GM19455 (cell line): ENCODE data around the gene SLC44A2.
"Not testable (repeated sequence)": the region's sequence is repeated elsewhere in the genome, so short reads cannot be mapped to it uniquely, and the experiment has no call there.

ENCODE experiments used
- ATAC-seq: cut with Tn5 transposase; IDR thresholded peaks from one replicate; pipeline ENCODE4 v1.9.1; 2021; ENCODE audit not compliant: unreplicated experiment

Gene SLC44A2

GRCh38 chr19:10648360-10648759 lies 23.0 kb downstream of the SLC44A2 start:
- no peak for ATAC-seq

GRCh38 chr19:10651851-10652250 lies 26.5 kb downstream of the SLC44A2 start:
- ATAC-seq: no peak

GRCh38 chr19:10653482-10653731 lies 28.1 kb downstream of the SLC44A2 start:
- no peak for ATAC-seq

GRCh38 chr19:10653732-10654609 lies 28.6 kb downstream of the SLC44A2 start, which contains the start of gene ILF3:
TSS of gene ILF3 (plus strand) at chr19:10654346. CDS start at chr19:10670606, 16,260 bp downstream.
- peak; percentile 62 for ATAC-seq

- ATAC-seq: peak; percentile 21
These were observed 29.5 kb downstream of the SLC44A2 start for GRCh38 chr19:10654610-10655456.

GRCh38 chr19:10655457-10656312 lies 30.3 kb downstream of the SLC44A2 start:
- ATAC-seq: no peak

GRCh38 chr19:10660346-10660745 lies 35.0 kb downstream of the SLC44A2 start:
- no peak for ATAC-seq

- no peak for ATAC-seq
These were observed 36.6 kb downstream of the SLC44A2 start for GRCh38 chr19:10661946-10662345.

GRCh38 chr19:10662384-10663251 lies 37.3 kb downstream of the SLC44A2 start:
- ATAC-seq: no peak

GRCh38 chr19:10663252-10663563 lies 37.9 kb downstream of the SLC44A2 start:
- ATAC-seq: not testable (repeated sequence)

- ATAC-seq: no peak
These were observed 42.5 kb downstream of the SLC44A2 start for GRCh38 chr19:10667867-10668266.

GRCh38 chr19:10669246-10669645 lies 43.9 kb downstream of the SLC44A2 start:
- no peak for ATAC-seq

GRCh38 chr19:10670182-10670581 lies 44.8 kb downstream of the SLC44A2 start:
- no peak for ATAC-seq

- ATAC-seq: no peak
These were observed 45.8 kb downstream of the SLC44A2 start for GRCh38 chr19:10670876-10671804.

GRCh38 chr19:10671922-10672321 lies 46.6 kb downstream of the SLC44A2 start:
- not testable (repeated sequence) for ATAC-seq

GRCh38 chr19:10675214-10675613 lies 49.9 kb downstream of the SLC44A2 start:
- ATAC-seq: not testable (repeated sequence)

- ATAC-seq: no peak
These were observed 52.4 kb downstream of the SLC44A2 start for GRCh38 chr19:10677751-10678150.

GRCh38 chr19:10678813-10679212 lies 53.5 kb downstream of the SLC44A2 start:
- no peak for ATAC-seq

GRCh38 chr19:10679743-10680142 lies 54.4 kb downstream of the SLC44A2 start:
- no peak for ATAC-seq
